Fibroblast of peridontal ligament (primary cell): ENCODE measurements around the gene FUBP3.
A peak's percentile ranks its signal among the peaks of the same experiment; 100 is the strongest.
"Not testable (repeated sequence)": the region's sequence is repeated elsewhere in the genome, so short reads cannot be mapped to it uniquely, and the experiment has no call there.

ENCODE experiments used
- DNase-seq: peaks from one replicate; pipeline ENCODE4 v3.0.0-alpha.2; 2010; ENCODE audit errors: extremely low read depth

The FUBP3 gene

DNA sequence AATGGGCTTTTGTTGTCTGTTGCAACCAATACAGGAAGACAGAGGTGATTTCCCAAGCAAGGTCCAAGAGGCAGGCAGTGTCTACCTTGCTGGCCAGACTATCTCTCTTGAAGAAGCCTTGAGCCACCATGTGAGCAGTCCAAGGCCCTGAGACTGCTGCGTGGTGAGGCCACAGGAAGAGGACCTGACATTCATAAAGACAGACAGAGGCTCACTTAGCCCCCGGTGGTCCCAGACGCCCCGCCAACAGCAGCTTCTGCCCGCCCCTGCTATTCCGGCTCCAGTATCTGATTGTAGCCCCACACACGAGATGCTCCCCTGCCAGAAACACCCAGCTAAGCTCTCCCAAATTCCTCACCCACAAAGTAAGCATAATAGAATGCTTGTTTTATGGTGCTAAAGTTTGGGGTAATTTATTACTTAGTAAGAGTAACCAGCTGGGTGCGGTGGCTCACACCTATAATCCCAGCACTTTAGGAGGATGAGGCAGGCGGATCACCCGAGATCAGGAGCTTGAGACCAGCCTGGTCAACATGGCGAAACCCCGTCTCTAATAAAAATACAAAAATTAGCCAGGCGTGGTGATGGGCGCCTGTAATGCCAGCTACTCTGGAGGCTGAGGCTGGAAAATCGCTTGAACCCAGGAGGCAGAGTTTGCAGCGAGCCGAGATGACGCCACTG, 22.8 kb upstream of the FUBP3 start:
- DNase-seq, result no peak

GRCh38 chr9:130557077-130557468, 22.3 kb upstream of the FUBP3 start:
- no peak for DNase-seq

GRCh38 chr9:130561056-130561455, 18.3 kb upstream of the FUBP3 start:
- no peak for DNase-seq

GRCh38 chr9:130562525-130562924, 16.9 kb upstream of the FUBP3 start:
- DNase-seq, result not testable (repeated sequence)

DNA sequence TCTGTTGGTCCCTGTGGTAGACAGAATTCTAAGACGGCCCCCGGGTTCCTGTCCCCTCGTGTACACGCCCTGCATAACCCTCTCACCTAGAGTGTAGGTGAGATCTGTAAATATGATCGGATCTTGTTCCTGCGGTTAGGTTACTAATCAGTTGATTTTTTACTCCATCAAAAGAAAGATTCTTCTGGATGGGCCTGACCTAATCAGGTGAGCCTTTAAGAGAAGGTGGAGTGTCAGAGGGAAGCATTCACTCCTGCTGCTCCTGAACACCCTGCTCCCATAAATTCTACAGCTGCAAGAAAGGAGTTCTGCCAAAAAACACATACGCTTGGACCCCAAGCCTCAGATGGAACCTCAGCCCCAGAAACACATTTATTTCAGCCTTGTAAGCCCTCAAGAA, 15.6 kb upstream of the FUBP3 start:
- no peak for DNase-seq

DNA sequence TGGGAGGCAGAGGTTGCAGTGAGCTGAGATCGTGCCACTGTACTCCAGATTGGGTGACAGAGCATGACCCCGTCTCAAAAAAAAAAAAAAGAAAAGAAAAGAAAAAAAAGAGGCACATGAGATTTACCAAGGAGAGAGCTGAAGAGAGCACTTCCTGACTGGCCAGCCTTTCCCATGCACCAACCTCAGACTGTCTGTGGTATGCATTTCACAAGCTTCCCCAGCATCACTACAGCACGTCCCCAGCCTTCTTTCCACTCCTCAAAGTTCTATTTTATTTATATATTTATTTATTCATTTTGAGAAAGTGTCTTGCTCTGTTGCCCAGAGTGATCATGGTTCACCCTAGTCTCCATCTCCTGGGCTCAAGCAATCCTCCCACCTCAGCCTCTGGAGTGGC, 13.6 kb upstream of the FUBP3 start:
- DNase-seq, result no peak

GRCh38 chr9:130570208-130570607, 9.2 kb upstream of the FUBP3 start:
- peak; percentile 8 for DNase-seq

DNA sequence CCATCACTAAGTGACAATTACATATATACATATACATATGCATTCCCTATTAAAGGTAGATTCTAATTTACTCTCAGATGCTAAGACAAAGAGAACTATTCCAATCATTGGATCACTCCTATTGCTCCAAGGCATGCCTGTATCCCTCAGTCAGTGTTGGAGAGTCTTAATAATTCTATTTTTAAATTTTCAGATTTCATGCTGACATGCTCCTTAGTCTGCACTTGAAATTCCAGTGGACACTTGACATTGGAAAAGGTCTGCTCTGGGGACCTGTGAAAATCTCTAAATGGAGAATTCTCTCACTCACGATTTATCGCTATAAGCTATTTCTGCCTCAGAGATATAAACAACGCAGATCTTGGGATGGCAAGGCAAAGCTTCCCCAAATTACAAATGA, 3.9 kb upstream of the FUBP3 start:
- no peak for DNase-seq

GRCh38 chr9:130576176-130576575, 3.2 kb upstream of the FUBP3 start:
- DNase-seq, result no peak

DNA sequence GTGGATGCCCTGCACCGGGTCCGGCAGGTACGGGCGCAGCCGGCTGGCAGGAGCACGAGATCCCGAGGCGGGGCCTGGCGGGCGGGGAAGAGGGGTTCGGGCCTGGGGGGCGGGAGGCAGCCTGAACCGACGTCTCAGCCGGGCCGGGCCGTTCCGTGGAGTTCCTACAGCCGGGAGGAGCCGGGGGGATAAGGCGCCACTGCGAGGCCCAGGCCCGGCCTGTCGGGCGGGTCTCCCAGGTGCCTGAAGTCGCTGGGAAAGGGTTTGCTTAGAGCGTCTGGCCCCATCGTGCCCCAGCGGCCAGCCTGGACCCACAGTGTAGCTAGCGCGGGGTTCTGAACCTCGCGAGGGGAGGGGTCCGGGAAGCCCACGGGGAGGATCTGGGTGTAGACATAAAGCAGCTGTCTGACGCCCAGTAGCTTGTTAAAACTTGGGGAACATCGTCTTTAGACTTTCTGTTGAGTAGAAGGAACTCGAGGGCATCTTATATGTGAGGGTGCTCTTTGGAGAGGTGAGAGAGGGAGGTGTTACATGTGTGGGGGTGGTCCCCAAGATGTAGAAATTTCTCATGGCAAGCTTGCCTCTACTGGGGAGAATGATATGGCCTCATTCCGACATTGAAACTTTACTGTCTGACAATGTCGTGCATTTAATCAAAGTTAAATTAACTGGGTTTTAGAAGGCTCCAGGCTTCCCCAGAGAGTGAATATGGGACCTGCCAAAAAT, 524 bp downstream of the FUBP3 start:
- peak; percentile 4 for DNase-seq

DNA sequence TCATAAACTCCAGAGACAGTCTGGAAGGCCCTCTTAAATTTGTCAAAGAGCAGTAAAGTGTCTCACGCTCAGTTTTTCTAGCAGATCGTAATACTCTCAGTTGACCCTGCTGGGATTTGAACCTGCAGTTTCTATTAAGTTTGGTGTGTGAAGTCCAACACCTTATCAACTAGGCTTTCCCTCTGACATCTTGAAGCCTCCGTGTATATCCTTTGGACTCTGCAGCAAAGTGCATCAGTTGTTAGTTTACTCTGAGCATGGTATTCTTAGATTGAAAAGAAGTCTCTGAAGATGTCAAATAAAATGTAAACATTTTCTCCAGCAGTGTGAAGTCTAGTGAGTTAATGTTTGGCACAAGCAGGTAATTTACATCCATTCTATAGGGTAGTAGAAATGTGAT, 2.4 kb downstream of the FUBP3 start:
- DNase-seq, result no peak

- no peak for DNase-seq
Measured at GRCh38 chr9:130583271-130583670, 3.9 kb downstream of the FUBP3 start.

GRCh38 chr9:130587921-130588320, 8.5 kb downstream of the FUBP3 start:
- DNase-seq, result no peak

GRCh38 chr9:130588416-130588815, 9.0 kb downstream of the FUBP3 start:
- DNase-seq, result no peak

DNA sequence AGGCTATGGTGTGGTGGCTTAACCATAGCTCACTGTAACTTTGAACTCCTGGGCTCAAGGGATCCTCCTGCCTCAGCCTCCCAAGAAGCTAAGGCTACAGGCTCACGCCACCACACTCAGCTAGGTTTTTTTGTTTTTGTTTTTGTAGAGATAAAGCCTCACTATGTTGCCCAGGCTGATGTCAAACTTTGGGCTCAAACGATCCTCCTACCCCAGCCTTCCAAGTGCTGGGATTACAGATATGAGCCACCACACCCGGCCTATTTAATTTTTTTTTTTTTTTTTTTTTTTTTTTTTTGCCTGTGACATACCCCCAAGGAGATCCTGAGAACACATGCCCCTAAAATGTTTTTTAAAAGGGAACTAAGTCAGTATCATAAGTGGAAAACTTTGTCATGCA, 10.4 kb downstream of the FUBP3 start:
- DNase-seq, result no peak

- no peak for DNase-seq
Measured at GRCh38 chr9:130590305-130590704, 10.9 kb downstream of the FUBP3 start.

- DNase-seq, result no peak
Measured at GRCh38 chr9:130593020-130593419, 13.6 kb downstream of the FUBP3 start.

GRCh38 chr9:130597228-130597627, 17.9 kb downstream of the FUBP3 start:
- DNase-seq, result no peak

DNA sequence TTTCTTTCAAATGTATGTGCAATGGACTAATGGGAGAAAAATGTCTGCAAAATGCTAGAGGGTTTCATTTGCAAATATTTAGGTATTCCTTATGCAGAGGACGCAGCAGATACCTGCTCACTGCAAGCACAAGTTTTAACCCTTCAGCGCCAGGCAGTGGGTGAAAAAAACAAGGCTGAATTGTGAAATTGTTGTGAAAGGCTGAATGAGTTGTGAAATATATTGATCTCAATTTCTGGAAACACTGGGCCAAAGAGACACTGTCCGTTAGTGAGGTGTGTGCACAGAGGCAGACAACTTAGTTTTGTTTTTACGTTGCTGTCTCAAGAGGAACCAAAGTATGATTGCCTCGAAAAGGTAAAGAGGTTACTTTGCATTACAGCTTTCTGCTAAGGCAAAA, 18.8 kb downstream of the FUBP3 start:
- DNase-seq, result no peak

- DNase-seq, result no peak
Measured at GRCh38 chr9:130599625-130600024, 20.2 kb downstream of the FUBP3 start.

DNA sequence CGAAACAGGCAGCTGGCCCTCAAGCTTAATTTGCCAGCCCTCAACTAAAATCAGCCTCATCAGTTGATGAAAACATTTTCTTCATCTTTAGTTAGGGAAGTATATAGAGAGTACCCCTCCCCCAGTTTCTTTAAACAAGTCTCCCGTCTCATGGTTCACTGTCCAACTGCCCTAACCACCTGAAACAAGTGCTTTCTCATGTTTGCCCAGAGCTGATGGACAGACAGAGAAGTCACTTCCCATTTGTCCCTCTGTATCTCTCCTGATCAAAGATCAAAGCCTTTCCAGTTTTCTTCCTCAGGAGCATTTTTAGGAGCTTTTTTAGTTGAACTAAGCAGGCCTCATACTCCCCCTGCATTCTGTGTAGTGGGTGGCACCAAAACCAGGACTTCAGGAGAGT, 21.7 kb downstream of the FUBP3 start:
- DNase-seq, result no peak

GRCh38 chr9:130604295-130604694, 24.9 kb downstream of the FUBP3 start:
- no peak for DNase-seq

GRCh38 chr9:130606887-130607600, 27.7 kb downstream of the FUBP3 start:
- peak; percentile 5 for DNase-seq
